ENCODE data around the gene SIX4. TPM values are rescaled to one million over a fixed set of nuclear protein-coding genes. Genes with fewer than 3 reads are reported as not detected.

SIX4 gene
- total and polyA plus RNA-seq, 9 of the 15 experiments (the other 6 are each of a cell fraction or from before 2014, with no cell fraction given) = 0.77 to 8.6 (median 5.6) TPM

GRCh38 chr14:60707858-60708257, 16.3 kb downstream of the SIX4 start:
- no peaks in the 10 kb centered on the region for H3K9me3 ChIP-seq (replicated peaks; ENCODE audit: control insufficient read depth, insufficient read depth, low read depth, low read length)
- in situ Hi-C loops (cut with MboI) (no loop called here), intact Hi-C loops (cut with micrococcal nuclease) (no loop called here)
- no peaks in the 10 kb centered on the region for H3K9me1 ChIP-seq (ENCODE audit: control insufficient read depth, insufficient read depth, low read length)
- WGBS (ENCODE audit: insufficient coverage, low coverage, missing lambda C conversion rate) = 93% methylated on average over 3 of the region's 3 CpGs
- CTCF ChIA-PET (ENCODE audit: low intra/inter-chr PET ratio) = no interaction called here
- no peaks in the 10 kb centered on the region; a peak in 1 of 5 replicates for H3K27me3 ChIP-seq (ENCODE audit: control insufficient read depth in 2 of 2, insufficient read depth in 2 of 2, low read length in 2 of 2)
- H3K4me2 ChIP-seq (ENCODE audit: insufficient read depth, low read length) = no peak overlapping the region
- H3K4me1 ChIP-seq (replicated peaks in 1 of 2; ENCODE audit: control insufficient read depth in 2 of 2, insufficient read depth in 2 of 2, low read length in 2 of 2) = no peaks in the 10 kb centered on the region
- TF ChIP-seq TFAM (CRISPR knock-in tag; conservative IDR thresholded peaks at IDR 0.05) (no peak), MXD1 (CRISPR knock-in tag; IDR thresholded peaks at IDR 0.05; ENCODE audit: borderline replicate concordance, poor library complexity, severe bottlenecking) (no peak), GATA2 (CRISPR knock-in tag; IDR thresholded peaks at IDR 0.05) (no peak), SP1 (CRISPR knock-in tag; IDR thresholded peaks at IDR 0.05) (no peak), MEF2A (IDR thresholded peaks at IDR 0.05; ENCODE audit: control insufficient read depth, low read depth, low read length) (no peak), HBP1 (CRISPR knock-in tag; IDR thresholded peaks at IDR 0.05) (no peak), ZFP36 (IDR thresholded peaks at IDR 0.05; ENCODE audit: low read depth, low read length, partially characterized antibody) (no peak), ID3 (CRISPR knock-in tag; IDR thresholded peaks at IDR 0.05) (no peak), ID3 (tag; IDR thresholded peaks at IDR 0.05) (no peak), NFE2L1 (tag; IDR thresholded peaks at IDR 0.05; ENCODE audit: borderline replicate concordance, low read depth) (no peak), MEF2D (tag; conservative IDR thresholded peaks at IDR 0.05; ENCODE audit: low read depth) (no peak), SMARCC2 (IDR thresholded peaks at IDR 0.05; ENCODE audit: low read depth) (no peak), ZNF217 (CRISPR knock-in tag; IDR thresholded peaks at IDR 0.05) (no peak), ZNF668 (CRISPR knock-in tag; IDR thresholded peaks at IDR 0.05) (no peak), ZNF121 (CRISPR knock-in tag; conservative IDR thresholded peaks at IDR 0.05) (no peak), NFXL1 (CRISPR knock-in tag; IDR thresholded peaks at IDR 0.05) (no peak), TAF9B (IDR thresholded peaks at IDR 0.05; ENCODE audit: partially characterized antibody) (no peak)
- H3K9ac ChIP-seq (ENCODE audit: insufficient read depth in 1 of 2, low read depth in 2 of 2, low read length in 2 of 2) = no peak overlapping the region
- no TSS peak for BruUV-seq (replicated peaks)
- ATAC-seq = no peak
- H4K20me1 ChIP-seq (replicated peaks; ENCODE audit: control insufficient read depth, insufficient read depth, low read length) = no peaks in the 10 kb centered on the region; the same call in 1 of the 2 replicates
- no peaks in the 10 kb centered on the region for H3K79me2 ChIP-seq (ENCODE audit: control insufficient read depth, insufficient read depth, low read length)
- no peak overlapping the region for H2AFZ ChIP-seq (ENCODE audit: low read depth, low read length)
- peaks cover 2% of the 10 kb centered on the region; the same call in 1 of the 3 replicates for H3K36me3 ChIP-seq (ENCODE audit: control insufficient read depth, insufficient read depth, low read length)
- no peak overlapping the region for H3K4me3 ChIP-seq
- DNase-seq (ENCODE audit: extremely low read depth in 1 of 4, low spot score in 3 of 4) = no peak
- H3K27ac ChIP-seq (ENCODE audit: extremely low read depth, low read depth, low read length) = no peak overlapping the region
- no peak for FAIRE-seq
- POLR2A ChIA-PET = interaction anchor here (1.4 kb wide), 1 partner anchor 12 kb away, joined by 6 read pairs; no protein-coding TSS in a partner anchor

Data from K562 (cell line).